ENCODE measurements around the gene ONECUT1.

DNA sequence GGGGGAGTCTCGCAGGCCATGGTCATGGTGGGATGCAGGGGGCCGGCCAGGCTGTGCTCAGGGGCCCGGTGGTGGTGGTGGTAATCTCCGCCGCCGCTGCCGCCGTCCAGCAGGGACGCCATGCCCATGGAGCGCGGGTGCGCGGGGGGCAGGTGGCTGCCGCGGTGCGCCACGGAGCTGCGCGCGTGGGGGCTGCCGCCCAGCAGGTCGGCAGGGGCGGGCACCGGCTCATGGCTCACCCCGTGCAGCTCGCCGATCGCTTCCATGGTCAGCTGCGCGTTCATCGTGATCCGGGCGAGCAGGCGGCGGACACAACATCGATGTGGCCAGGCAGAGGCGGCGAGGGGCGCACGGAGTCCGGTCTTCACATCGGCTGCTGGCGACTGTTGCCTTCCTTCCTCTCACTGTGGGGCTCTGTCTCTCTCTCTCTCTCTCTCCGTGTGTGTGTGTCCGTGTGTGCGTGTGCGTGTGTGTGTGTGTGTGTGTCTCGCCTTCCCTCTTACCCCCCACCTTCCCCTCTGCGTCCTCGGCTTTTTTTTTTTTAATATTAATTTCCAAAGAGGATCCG is 451 bp downstream of the ONECUT1 start:
- TF ChIP-seq, protein P1, sequence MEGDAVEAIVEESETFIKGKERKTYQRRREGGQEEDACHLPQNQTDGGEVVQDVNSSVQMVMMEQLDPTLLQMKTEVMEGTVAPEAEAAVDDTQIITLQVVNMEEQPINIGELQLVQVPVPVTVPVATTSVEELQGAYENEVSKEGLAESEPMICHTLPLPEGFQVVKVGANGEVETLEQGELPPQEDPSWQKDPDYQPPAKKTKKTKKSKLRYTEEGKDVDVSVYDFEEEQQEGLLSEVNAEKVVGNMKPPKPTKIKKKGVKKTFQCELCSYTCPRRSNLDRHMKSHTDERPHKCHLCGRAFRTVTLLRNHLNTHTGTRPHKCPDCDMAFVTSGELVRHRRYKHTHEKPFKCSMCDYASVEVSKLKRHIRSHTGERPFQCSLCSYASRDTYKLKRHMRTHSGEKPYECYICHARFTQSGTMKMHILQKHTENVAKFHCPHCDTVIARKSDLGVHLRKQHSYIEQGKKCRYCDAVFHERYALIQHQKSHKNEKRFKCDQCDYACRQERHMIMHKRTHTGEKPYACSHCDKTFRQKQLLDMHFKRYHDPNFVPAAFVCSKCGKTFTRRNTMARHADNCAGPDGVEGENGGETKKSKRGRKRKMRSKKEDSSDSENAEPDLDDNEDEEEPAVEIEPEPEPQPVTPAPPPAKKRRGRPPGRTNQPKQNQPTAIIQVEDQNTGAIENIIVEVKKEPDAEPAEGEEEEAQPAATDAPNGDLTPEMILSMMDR (IDR thresholded peaks at IDR 0.05 in 8 of 11, conservative IDR thresholded peaks at IDR 0.05 in 3 of 11), result no peak
- no peak for TF ChIP-seq POLR2AphosphoS5 (IDR thresholded peaks at IDR 0.05)
